ENCODE results near the gene SNX21.

DNA sequence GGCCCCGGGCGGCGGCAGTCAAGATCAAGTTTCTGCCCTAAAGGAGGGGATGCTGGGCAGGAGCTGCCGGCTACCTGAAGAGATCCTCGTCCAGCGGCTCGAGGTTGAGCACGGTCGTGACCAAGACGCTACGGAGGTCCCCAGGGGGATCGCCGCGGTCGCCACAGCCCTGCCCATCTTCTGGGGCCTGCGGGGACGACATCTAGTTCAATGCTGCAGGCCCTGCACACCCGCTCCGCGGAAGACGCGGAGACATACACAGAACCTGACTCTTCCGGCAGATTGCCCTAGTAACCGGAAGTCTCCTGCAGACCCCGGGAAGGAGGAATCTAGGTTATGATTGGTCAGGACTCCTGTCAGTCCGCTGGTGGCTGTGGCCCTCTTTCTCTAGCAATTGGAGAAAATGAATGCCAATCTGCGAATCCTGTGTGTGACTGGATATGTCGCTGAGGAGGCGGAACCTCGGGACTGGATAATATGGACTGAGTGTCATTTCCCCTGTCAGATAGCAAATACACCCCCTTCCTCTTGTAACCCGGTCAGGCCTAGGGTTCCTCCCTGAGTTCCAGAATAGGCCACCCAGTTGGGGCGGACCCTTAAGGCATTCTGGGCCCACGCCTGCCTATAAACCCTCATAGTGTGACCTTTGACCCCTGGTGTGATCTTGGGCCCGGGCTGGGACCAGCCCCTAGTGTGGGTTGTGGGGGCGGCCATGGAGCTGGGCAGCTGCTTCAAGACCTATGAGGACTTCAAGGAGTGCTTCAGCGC lies 23.7 kb downstream of the SNX21 start, which contains the start of the genes ACOT8 and ZSWIM3:
- TF ChIP-seq CTCF (IDR thresholded peaks at IDR 0.05; ENCODE audit: low read depth, low read length, poor library complexity, severe bottlenecking): no peak
- TF ChIP-seq EZH2phosphoT487 (IDR thresholded peaks at IDR 0.05; ENCODE audit: borderline replicate concordance, low read length): no peak
